SK-N-SH treated with all-trans-retinoic acid at 6 μM for 48 hours (cell line): Measurements from ENCODE around the gene TMEM232.

Source experiments
- ARNTL ChIP-seq: fragments of 450-650 bp; formaldehyde crosslinking; IDR thresholded peaks from 2 replicates; pipeline ENCODE4 v1.5.0; 2020; ENCODE audit warnings: low read depth, mild to moderate bottlenecking, moderate library complexity, borderline replicate concordance
- PATZ1 ChIP-seq: fragments of 250-450 bp; sonication (Bioruptor Pico); IDR thresholded peaks from 2 replicates; pipeline ENCODE4 v1.8.0; 2020; ENCODE audit warnings: mild to moderate bottlenecking, moderate library complexity, borderline replicate concordance

- TF ChIP-seq ARNTL (no peak), PATZ1 (CRISPR knock-in tag) (no peak)
These were observed 212.4 kb downstream of the TMEM232 start for GRCh38 chr5:110514030-110514429.
